Hematopoietic multipotent progenitor cell treated with erythropoietin and hydrocortisone succinate and interleukin-3 and kit ligand, for 6 days (in vitro differentiated cells): ENCODE data around the gene DRAP1.

ENCODE experiments used
- DNase-seq: peaks from one replicate; pipeline ENCODE4 v3.0.0-alpha.2; 2015

Gene DRAP1, protein sequence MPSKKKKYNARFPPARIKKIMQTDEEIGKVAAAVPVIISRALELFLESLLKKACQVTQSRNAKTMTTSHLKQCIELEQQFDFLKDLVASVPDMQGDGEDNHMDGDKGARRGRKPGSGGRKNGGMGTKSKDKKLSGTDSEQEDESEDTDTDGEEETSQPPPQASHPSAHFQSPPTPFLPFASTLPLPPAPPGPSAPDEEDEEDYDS

DNA sequence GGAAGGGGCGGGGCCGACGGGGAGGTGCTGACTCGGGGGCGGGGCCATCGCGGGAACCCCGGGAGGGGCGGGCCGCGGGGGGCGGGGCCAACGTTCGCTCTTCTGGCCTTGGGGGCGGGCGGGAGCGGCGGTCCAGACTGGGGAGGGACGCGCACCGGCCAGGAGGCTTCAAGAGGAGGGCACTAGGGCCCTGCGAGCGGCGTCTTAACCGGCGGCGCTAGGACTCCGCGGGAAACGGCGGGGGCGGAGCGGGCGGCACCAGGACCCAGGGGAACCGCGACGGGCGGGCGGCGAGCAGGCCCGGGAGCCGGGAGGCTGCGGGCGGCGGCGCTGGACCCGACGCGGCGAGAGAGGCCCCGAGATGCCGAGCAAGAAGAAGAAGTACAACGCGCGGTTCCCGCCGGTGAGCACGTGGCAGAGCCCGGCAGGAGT, at the start of gene DRAP1:
DRAP1 (plus strand) TSS at position 286 of the 432 bp plus-strand sequence; CDS start at position 362, 76 bp downstream.
- DNase-seq = peak; percentile 99

DNA sequence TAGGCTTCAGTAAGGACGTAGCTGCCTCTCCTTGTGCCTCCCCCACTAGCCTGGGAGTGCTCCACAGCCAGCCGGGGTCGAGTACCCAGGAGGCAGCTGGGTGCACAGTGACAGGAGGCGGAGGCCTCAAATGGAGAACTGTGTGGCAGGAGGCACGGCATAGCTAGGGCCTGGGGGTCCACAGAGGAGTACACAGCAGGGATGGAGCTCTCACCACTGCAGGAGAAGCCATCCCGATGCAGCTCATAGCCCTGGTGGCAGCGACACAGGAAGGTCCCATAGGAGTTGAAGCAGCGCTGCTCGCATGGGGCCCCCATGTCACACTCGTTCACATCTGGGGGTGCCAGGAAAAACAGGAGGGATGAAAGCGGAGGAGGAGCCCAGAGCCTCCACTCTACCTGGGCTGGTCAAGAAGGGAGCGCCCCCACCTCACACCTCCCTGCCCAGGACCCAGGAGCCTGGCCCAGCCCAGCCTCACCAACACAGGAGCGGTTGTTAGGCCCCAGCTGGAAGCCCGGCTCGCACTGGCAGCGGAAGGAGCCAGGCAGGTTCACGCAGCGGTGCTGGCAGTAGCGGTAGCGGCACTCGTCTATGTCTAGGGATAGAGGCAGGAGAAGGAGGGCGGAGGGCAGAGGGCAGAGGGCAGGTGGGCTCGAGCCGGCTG, 49.5 kb upstream of the DRAP1 start:
- DNase-seq = no peak

DNA sequence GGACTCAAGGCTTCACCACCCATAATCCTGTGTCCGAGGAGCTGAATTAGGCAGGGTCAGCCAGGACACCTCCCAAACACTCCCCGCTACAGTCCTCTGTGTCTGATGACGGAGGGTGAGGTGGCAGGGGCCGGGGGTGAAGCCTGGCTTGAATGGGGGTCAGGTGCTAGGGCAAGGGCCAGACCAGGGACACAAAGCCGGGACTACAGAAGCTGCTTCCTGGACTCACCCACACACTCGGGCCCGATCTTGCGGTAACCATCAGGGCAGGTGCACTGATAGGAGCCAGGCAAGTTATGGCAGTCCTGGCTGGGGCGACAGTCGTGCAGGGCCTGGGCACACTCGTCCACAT, 48.9 kb upstream of the DRAP1 start:
- no peak for DNase-seq

DNA sequence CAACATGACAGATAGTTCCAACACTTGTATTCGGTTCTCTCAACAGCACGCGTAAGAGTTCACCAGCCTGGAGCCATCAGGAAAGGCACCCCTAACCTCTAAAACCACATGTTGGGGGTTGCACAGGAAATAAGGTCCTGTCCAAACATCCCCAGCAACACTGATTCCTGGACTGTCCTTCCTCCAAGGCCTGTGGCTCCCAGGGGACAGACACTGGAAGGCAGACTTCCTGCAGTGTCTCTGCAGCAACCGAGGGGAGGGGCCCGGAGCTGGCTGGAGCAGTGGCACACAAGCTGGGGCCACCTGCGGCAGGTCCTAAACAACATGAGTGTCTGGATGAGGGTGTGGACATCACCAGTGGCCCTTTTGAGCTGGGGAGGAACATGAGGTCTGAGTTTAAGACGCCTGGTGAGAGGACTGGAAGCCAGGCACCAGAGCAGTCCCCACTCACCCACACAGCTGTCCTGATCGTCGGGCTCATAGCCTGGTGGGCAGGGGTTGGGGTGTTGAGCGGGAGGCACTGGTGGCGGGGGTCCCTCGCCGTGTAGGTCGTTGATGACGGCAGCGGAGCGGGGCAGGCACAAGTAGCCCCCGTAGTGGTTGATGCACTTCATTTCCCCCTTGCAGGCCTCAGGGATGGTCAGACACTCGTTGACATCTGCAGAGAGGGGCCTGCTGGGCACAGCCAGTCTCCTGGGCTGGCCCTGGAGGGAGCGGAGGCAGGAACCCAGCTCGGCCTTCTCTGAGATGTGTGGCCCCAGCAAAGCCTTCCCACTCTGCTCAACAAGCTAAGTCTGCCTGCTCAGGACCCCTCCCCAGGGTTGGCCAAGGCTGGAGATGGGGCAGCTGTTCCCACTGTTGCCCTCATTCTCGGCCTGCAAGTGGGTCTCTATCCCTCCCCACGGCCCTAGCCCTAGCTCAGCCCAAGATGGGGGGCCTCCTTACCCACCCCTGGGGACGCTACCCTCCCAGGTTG, 48.2 kb upstream of the DRAP1 start:
- no peak for DNase-seq

DNA sequence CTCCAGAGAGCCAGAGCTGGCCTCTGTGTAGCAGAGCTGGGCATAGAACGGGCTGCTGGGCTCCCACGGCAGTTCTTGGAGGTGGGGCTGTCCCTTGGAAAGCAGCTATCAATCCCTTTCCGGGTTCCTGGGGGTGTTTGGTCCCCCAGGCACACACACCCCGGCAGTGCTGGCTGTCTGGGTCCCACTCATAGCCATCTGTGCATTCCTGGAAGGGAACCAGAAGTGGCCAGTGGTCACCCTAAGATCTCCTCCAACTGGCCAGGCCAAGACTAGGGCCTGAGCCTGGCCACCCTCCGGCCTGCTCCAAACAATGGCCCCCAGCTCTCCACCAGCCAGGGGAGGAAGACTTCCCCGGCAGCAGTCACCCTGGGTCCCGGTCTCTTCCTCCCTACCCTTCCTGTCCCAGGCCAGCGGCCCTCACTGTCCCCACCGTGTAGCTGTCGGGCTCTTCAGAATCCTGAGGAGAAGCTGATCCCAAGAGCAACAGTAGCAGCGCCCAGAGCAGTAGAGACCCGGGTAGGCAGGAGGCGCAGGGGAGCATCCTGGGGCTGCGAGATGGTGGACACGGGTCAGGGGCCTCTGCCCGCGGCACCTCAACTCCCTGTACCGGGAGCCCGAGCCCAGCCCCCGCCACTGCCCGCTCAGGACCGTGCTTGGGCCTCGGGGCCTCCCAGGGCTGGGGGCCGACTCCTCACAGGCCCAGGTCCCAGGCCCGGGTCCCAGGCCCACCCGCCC, 47.2 kb upstream of the DRAP1 start:
- no peak for DNase-seq

DNA sequence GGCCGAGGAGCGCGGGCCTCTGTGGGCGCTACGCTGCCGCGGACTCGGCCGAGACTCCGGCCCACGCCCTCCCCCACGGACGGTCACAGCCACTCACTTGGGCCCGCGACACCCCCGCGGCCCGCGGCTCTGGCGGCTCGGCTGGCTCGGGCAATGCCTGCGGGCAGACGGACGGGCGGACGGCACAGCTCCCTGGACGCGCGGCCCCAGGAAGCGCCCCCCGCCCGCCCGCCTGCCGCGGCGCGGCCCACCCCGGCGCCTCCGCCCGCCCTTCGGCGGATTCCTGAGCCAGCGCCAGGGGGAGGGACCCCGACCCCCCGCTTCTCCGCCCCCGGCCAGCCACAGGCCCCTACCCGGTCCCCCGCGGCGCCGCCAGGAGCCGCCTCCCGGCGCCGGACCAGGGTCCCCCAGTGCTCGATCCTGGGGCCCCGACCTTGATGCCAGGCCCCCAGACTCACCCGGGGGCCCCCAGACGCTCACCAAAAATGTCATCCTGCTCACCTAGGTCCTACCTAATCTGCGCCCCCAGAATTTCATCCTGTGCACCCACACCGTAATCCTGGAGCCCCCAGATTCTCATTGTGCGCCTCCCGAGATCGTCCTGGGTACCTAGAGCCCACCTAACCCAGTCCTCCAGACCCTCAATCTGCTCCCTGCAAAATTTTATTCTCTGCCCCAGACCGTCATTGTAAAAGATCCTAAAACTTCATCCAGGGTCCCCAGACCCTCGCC, 46.5 kb upstream of the DRAP1 start, which contains the start of gene EFEMP2:
EFEMP2 (minus strand) TSS at position 215 of the 732 bp plus-strand sequence. CDS start 446 bp downstream, outside the sequence.
- no peak for DNase-seq

DNA sequence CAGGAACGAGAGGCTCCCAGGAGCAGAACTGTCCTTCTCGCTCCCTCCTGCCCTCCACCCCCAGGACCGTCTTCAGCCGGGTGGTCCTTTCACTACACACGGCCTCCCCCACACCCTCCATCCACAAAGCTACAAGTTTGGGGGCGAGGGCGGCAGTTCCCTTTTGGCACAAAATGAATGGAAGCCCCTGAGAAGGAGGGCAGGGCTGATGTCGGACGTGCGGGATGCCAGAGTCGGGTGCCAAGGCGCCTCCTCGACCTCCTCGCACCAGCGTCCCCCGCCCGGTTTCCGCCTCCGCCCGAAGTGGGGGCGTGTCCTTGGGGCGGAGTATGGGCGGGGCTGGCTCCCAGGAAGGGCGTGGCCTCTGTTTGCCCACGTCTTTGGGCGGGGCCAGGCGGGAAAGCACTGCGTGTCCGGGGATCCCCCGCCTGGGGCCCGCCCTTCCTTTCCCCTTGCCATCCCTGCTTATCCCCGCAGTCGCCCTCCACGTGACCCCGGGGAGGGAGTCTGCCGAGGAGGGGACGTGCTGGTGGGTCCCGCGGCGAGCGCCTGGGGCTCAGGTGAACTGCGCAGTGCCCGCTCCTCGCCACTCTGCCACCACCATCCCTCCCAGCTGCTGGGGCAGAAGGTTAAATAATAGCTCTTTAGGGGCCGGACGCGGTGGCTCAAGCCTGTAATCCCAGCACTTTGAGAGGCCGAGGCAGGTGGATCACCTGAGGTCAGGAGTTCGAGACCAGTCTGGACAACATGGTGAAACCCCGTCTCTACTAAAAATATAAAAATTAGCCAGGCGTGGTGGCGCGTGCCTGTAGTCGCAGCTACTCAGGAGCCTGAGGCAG, 45.7 kb upstream of the DRAP1 start:
- peak; percentile 96 for DNase-seq

DNA sequence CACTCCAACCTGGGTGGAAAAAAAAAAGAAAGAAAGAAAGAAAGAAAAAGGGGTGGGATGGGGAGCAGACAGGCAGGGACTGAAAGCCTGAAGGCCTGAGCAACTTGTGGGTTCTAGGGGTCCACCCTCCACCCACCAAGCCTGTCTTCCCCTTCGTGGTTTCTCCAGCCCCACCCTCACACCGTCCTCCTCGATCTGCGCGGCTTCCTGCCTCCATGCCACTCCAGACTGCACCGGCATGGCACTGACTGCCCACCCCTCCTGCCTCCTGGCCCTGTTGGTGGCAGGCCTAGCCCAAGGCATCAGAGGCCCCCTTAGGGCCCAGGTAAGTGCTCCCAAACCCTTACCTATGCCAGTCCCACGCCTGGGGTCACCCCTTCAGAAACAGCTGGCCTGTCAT, 39.6 kb upstream of the DRAP1 start, which contains the start of gene CTSW:
CTSW (plus strand) TSS at position 221 of the 400 bp plus-strand sequence; CDS start at position 239, 18 bp downstream.
- peak; percentile 83 for DNase-seq

DNA sequence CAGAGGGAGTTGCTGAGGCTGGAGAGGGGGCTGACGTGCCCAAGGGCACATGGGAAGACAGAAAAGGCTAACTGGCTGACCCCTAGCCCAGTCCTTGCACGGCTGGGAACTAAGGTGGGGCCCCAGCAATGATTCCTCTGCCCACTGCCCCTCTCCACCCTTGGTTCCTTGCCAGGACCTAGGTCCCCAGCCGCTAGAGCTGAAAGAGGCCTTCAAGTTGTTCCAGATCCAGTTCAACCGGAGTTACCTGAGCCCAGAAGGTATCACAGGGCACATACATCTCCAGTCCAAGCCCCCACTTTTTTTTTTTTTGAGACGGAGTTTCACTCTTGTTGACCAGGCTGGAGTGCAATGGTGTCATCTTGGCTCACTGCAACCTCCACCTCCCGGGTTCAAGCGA, 39.2 kb upstream of the DRAP1 start:
- no peak for DNase-seq

DNA sequence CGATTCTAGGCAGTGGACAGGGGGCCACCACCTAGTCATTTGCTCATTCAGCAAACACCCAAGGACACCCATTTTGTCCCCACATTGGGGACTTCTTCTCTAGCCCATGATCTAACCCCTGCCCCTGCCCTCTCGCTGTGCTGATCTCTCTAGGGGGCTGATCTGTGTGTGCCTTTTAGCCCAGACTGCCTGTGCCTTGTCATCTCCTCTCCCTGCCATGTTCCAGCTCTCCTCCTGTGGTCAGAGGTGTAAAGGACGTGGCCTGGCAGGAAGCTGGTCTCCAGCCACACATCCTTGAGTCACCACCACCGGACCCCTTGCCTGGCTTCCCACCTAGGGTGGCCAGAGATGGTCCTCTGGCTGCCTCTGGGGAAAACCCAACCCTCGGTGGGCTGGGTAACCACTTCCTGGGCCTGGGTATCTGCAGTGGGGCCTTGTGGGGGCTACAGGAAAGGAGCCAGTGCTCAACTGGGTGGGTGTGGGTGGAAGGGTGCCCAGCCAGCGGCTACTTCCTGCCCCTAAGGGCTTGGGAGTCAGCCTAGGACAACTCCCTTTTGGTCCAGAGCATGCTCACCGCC, 38.3 kb upstream of the DRAP1 start:
- no peak for DNase-seq

DNA sequence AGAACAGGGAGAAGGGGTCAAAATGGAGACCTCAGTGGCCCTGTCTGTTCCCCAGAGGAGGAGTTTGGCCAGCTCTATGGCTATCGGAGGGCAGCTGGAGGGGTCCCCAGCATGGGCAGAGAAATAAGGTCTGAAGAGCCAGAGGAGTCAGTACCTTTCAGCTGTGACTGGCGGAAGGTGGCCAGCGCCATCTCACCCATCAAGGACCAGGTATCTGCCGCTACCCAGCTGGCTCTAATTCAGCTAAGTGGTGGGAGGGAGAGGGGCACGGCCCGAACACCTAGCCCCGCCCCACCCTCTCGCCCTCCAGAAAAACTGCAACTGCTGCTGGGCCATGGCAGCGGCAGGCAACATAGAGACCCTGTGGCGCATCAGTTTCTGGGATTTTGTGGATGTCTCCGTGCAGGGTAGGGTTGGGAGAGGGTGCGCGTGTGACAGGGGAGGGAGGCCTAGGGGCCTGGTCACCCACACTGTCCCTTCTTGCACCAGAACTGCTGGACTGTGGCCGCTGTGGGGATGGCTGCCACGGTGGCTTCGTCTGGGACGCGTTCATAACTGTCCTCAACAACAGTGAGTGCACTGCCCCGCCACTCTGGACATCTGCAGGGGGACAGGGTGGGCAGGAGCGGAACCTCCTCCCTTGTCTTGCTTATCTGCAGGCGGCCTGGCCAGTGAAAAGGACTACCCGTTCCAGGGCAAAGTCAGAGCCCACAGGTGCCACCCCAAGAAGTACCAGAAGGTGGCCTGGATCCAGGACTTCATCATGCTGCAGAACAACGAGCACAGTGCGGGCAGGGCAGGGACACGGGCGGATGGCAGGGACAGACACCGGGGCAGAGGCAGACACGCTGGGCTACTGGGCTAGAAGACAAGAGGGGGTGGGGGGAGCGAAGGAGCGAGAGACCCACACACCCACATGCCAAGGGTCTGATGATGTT, 36.8 kb upstream of the DRAP1 start:
- no peak for DNase-seq

DNA sequence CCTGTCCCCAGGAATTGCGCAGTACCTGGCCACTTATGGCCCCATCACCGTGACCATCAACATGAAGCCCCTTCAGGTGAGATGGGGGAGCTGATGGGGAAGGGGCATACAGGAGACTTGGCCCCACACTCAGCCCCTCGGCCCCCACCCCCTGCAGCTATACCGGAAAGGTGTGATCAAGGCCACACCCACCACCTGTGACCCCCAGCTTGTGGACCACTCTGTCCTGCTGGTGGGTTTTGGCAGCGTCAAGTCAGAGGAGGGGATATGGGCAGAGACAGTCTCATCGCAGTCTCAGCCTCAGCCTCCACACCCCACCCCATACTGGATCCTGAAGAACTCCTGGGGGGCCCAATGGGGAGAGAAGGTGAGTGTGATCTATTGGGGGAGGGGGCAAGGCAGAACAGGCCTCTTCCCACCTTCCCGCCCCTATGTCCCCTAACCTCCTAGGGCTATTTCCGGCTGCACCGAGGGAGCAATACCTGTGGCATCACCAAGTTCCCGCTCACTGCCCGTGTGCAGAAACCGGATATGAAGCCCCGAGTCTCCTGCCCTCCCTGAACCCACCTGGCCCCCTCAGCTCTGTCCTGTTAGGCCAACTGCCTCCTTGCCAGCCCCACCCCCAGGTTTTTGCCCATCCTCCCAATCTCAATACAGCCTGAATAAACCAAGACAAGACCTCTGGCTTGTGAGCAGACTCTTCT, 36.0 kb upstream of the DRAP1 start:
- DNase-seq = no peak

DNA sequence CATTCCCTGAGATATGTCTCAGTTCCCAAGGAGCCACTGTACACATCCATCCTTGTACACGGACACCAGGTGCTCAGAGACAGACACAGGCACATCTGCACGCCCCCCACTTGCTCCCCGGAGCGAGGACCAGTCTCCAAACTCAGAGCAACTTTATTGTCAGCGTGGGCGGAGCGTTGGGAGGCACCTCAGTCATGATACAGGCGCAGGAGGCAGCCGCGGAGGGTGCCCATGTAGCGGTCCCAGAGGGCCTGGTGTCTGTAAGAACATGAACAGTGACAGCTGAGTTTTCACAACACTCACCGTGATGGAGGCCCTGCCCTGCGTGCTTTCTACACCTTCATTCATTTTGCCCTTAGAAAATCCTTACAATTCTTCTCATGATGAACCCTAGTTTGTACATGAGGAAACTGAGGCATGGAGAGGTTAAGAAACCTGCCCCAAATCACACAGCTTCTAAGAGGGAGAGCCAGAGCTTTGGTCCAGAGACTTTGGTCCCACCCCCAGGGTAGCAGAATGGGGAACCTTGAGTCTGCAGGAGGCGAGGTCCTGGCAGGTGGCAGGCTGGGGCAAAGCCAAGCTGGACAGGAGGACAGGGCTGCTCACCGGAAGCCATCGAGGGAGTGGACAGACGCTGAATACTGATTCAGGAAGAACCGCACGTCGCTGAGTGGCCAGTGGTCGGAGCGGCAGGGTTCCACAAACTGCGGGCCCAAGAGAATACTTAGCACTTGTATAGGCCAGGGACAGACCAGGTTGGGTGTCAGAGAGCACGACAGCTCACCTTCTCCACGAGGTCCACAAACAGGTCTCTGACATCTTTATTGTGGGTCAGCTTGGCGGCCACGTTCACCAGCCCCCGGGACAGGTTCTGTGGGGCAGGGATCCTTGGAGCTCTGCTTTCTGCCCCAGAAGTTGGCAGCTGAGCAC, 35.2 kb upstream of the DRAP1 start:
- no peak for DNase-seq

DNA sequence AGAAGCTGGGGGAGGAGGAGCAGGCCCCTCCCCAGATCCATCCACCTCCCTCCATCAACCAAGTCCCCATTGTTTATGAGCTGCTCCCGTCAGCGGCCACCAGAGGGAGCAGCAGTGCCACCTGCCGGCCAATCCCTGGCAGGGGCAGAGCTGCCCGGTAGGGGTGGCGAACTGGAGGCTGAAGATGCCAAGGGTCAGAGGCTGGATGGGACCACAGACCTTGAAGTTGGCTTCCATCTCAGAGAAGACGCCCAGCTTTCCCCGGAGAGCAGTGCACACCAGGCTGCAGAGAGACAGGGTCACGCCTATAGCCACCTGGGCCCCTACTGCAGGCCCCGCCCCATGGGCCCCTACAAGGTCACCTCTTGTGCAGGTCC, 34.5 kb upstream of the DRAP1 start:
- DNase-seq = peak; percentile 89

DNA sequence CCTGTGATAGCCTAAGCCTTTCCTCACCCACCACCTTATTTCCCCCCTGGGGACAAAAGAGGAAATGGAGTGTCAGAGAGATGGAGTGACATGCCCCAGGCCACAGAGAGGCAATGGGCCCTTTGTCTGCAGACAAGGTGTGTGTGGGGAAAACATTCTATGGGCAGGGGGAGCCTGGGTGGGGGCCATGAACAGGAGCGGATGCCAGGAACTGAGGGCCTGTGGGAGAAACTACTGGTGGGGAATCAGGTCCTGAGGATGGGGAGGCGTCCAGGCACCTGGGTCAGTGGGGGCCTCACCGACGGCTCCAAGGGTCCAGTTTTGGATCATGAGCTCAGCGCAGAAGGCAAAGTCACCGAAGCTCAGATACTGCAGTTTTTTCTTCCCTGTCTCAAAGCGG, 34.0 kb upstream of the DRAP1 start:
- no peak for DNase-seq

DNA sequence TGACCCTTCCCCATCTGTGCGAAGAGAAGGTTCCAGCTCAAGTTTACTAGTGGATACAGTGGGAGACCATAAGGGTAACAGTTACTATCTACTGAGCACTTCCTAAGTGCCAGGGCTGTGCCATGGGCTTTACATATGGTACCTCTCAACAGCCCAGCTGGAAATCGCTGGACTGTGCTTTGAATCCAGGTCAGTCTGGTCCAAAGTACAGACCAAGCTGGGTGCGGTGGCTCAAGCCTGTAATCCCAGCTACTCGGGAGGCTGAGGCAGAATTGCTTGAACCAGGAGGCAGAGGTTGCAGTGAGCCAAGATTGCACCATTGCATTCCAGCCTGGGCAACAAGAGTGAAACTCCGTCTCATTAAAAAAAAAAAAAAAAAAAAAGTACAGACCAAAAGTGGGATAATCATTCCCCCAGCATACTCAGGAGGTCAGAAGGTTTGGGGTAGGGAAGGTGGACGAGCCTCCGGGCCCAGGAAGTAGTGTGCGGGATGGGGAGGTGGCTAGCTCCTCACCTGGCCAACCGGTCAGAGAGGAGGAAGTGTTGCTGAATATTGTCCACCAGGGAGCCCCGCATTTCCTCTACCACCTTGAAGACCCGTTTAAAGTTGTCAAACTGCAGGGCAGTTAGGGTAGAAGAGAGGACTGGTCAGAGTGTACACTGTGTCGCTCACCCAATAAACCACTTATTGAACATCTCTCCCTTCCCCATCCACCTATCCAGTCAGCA, 33.3 kb upstream of the DRAP1 start:
- no peak for DNase-seq
